Loucy (cell line): ENCODE measurements around the gene CAMKMT.

Source experiments
- H2AFZ ChIP-seq: fragments of 200-600 bp; sonication (generic); 2 replicates; pipeline ENCODE4 v1.6.0; 2016; ENCODE audit warnings: antibody characterized with exemption, mild to moderate bottlenecking, low read length, moderate library complexity
- H3F3A ChIP-seq: fragments of 200-600 bp; 2 replicates; pipeline ENCODE4 v1.6.0; 2016; ENCODE audit warnings: antibody characterized with exemption, low read depth, mild to moderate bottlenecking
- H3K27me3 ChIP-seq: fragments of 200-600 bp; sonication (generic); 2 replicates; pipeline ENCODE4 v1.6.1; 2014; ENCODE audit warnings: low read length, mild to moderate bottlenecking; ENCODE audit not compliant: insufficient read depth, poor library complexity, severe bottlenecking
- H3K36me3 ChIP-seq: fragments of 200-600 bp; sonication (generic); 2 replicates; pipeline ENCODE4 v1.6.1; 2016; ENCODE audit warnings: low read length; ENCODE audit not compliant: insufficient read depth
- H3K4me1 ChIP-seq: fragments of 200-600 bp; sonication (generic); 2 replicates; pipeline ENCODE4 v1.5.1; 2014; ENCODE audit warnings: low read length, mild to moderate bottlenecking; ENCODE audit not compliant: insufficient read depth, poor library complexity, severe bottlenecking
- H3K4me2 ChIP-seq: fragments of 200-600 bp; sonication (generic); 2 replicates; pipeline ENCODE4 v1.6.0; 2014; ENCODE audit warnings: antibody characterized with exemption, low read length, low read depth, mild to moderate bottlenecking; ENCODE audit not compliant: poor library complexity, severe bottlenecking
- H3K4me3 ChIP-seq: fragments of 200-600 bp; sonication (generic); 2 replicates; pipeline ENCODE4 v1.5.1; 2014; ENCODE audit warnings: low read length, mild to moderate bottlenecking, mixed read lengths; ENCODE audit not compliant: poor library complexity, severe bottlenecking
- H3K79me2 ChIP-seq: fragments of 200-600 bp; sonication (generic); 2 replicates; pipeline ENCODE4 v1.6.1; 2014; ENCODE audit warnings: low read length; ENCODE audit not compliant: insufficient read depth
- H3K9ac ChIP-seq: fragments of 200-600 bp; sonication (generic); 2 replicates; pipeline ENCODE4 v1.6.0; 2014; ENCODE audit warnings: mild to moderate bottlenecking, low read depth, low read length, moderate library complexity; ENCODE audit not compliant: poor library complexity, severe bottlenecking
- H3K9me2 ChIP-seq: fragments of 200-600 bp; sonication (generic); replicated peaks from 2 replicates; pipeline ENCODE4 v1.6.1; 2016; ENCODE audit warnings: low read depth, low read length, mixed read lengths
- H3K9me3 ChIP-seq: fragments of 200-600 bp; sonication (generic); 2 replicates; pipeline ENCODE4 v1.6.1; 2014; ENCODE audit warnings: mild to moderate bottlenecking, antibody characterized with exemption, low read length, low read depth; ENCODE audit not compliant: insufficient read depth
- H4K20me1 ChIP-seq: fragments of 200-600 bp; sonication (generic); 2 replicates; pipeline ENCODE4 v1.6.0; 2014; ENCODE audit warnings: antibody characterized with exemption, low read length, mild to moderate bottlenecking; ENCODE audit not compliant: insufficient read depth, poor library complexity, severe bottlenecking
- CTCF ChIP-seq: fragments of 200-600 bp; sonication (generic); conservative IDR thresholded peaks from 2 replicates; pipeline ENCODE4 v1.5.1; 2014; ENCODE audit warnings: mild to moderate bottlenecking, antibody characterized with exemption, low read length
- EZH2phosphoT487 ChIP-seq: fragments of 200-600 bp; IDR thresholded peaks from 2 replicates; pipeline ENCODE4 v1.6.1; 2018; ENCODE audit warnings: antibody characterized with exemption, mild to moderate bottlenecking, moderate library complexity, borderline replicate concordance

The CAMKMT gene

GRCh38 chr2:44676379-44676778 is 314.6 kb downstream of the CAMKMT start:
- Histone ChIP-seq H3F3A (no peaks in the 10 kb centered on the region), H4K20me1 (peaks cover 6% of the 10 kb centered on the region), H3K4me2 (no peak overlapping the region), H2AFZ (no peak overlapping the region), H3K9me2 (no peaks in the 10 kb centered on the region), H3K4me1 (peaks cover 6% of the 10 kb centered on the region), H3K9me3 (no peaks in the 10 kb centered on the region), H3K4me3 (no peak overlapping the region), H3K27me3 (no peaks in the 10 kb centered on the region), H3K9ac (no peak overlapping the region), H3K36me3 (no peaks in the 10 kb centered on the region), H3K79me2 (no peaks in the 10 kb centered on the region)
- TF ChIP-seq CTCF (no peak), EZH2phosphoT487 (no peak)

- H3K9me2 ChIP-seq = no peaks in the 10 kb centered on the region
- H3K36me3 ChIP-seq = no peaks in the 10 kb centered on the region
- no peaks in the 10 kb centered on the region for H3F3A ChIP-seq
- TF ChIP-seq EZH2phosphoT487 (no peak), CTCF (no peak)
- no peak overlapping the region for H3K4me2 ChIP-seq
- H3K4me3 ChIP-seq = no peak overlapping the region
- H3K4me1 ChIP-seq = peaks cover 4% of the 10 kb centered on the region
- no peak overlapping the region for H3K9ac ChIP-seq
- no peak overlapping the region for H2AFZ ChIP-seq
- no peaks in the 10 kb centered on the region for H4K20me1 ChIP-seq
- no peaks in the 10 kb centered on the region for H3K9me3 ChIP-seq
- no peaks in the 10 kb centered on the region for H3K27me3 ChIP-seq
- no peaks in the 10 kb centered on the region for H3K79me2 ChIP-seq
Observed at GRCh38 chr2:44679584-44679983, 317.8 kb downstream of the CAMKMT start.

GRCh38 chr2:44679990-44680389 is 318.2 kb downstream of the CAMKMT start:
- Histone ChIP-seq H3K4me1 (peaks cover under 1% of the 10 kb centered on the region), H4K20me1 (no peaks in the 10 kb centered on the region), H3K79me2 (no peaks in the 10 kb centered on the region), H3K4me2 (no peak overlapping the region), H3K9ac (no peak overlapping the region), H3K9me3 (no peaks in the 10 kb centered on the region), H3K36me3 (no peaks in the 10 kb centered on the region), H3K27me3 (no peaks in the 10 kb centered on the region), H3K9me2 (no peaks in the 10 kb centered on the region), H2AFZ (no peak overlapping the region), H3K4me3 (no peak overlapping the region), H3F3A (no peaks in the 10 kb centered on the region)
- TF ChIP-seq CTCF = no peak
- no peak for TF ChIP-seq EZH2phosphoT487
